GM19397 (cell line): ENCODE measurements around the gene ACAA2.

Experiments used
- ATAC-seq: cut with Tn5 transposase; IDR thresholded peaks from one replicate; pipeline ENCODE4 v1.9.1; 2021; ENCODE audit warnings: mild to moderate bottlenecking, moderate library complexity; ENCODE audit not compliant: unreplicated experiment

The ACAA2 gene

GRCh38 chr18:49768051-49768391 lies 45.3 kb downstream of the ACAA2 start:
- ATAC-seq = no peak

- no peak for ATAC-seq
Observed at GRCh38 chr18:49767111-49768050, 46.0 kb downstream of the ACAA2 start.

- no peak for ATAC-seq
Observed at GRCh38 chr18:49766646-49767045, 46.7 kb downstream of the ACAA2 start.

- ATAC-seq = no peak
Observed at GRCh38 chr18:49764032-49764431, 49.3 kb downstream of the ACAA2 start.

DNA sequence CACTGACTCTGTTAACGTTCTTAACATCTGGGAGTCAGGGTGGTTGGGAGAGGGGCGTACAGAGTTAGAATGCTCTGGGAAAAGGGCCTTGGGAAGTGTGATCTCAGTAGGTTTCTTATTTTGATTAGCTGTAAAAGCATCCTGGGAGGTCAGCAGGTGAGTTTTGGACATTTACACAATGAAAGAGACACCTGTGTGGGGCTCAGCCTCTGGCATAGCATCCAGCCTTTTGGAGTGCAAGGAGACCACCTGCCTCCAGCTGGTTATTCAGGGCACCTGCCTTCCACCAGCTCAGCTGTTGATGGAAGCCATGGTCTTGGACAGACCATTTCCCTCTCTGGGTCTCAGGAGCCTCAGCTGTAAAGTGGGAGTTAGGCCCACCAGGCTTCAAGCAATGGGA lies 49.7 kb downstream of the ACAA2 start:
- ATAC-seq = no peak

DNA sequence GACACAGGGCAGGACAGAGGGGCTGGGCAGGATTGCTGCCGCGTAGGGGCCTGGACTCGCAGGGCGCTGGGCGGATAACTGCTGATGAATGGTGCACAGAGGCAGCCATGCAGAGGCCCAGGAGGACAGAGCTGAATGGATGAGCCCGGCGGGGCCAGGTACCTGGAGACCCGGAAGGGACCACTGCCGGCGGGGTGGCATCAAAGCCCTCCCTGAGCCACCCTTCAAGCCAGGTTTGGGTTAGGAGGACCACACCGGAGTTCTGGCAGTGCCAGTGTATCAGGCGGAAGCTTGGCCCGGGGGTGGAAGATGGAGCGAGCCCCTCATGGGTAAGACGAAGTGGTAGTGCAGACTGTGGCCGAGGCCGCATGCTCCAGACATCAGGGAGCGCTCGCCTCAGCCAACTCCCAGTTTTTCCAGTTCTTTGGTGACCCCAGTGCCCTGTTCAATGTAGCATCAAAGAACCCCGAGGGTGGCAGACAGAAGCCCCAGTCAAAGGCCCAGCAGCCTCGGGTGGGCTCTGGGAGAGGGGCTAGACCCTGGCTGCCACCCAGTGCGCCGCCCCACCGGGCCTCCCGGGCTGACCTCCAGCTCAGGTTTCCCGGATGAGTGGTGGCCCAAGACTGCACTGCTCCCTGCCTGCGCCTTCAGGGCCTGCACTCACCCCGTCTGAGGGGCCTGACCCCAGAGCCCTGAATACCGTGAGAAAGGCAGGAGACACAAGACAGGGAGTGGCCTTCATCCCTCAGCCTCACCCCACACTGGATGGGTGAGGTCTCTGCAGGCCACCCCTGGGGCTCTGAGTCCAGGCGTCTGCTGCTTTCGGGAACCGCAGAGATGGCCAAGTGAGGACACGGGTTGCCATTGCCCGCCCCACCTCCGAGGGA lies 50.9 kb downstream of the ACAA2 start:
- ATAC-seq = no peak

- no peak for ATAC-seq
Observed at GRCh38 chr18:49761771-49762170, 51.6 kb downstream of the ACAA2 start.

GRCh38 chr18:49758263-49758610 lies 55.1 kb downstream of the ACAA2 start:
- ATAC-seq = no peak

DNA sequence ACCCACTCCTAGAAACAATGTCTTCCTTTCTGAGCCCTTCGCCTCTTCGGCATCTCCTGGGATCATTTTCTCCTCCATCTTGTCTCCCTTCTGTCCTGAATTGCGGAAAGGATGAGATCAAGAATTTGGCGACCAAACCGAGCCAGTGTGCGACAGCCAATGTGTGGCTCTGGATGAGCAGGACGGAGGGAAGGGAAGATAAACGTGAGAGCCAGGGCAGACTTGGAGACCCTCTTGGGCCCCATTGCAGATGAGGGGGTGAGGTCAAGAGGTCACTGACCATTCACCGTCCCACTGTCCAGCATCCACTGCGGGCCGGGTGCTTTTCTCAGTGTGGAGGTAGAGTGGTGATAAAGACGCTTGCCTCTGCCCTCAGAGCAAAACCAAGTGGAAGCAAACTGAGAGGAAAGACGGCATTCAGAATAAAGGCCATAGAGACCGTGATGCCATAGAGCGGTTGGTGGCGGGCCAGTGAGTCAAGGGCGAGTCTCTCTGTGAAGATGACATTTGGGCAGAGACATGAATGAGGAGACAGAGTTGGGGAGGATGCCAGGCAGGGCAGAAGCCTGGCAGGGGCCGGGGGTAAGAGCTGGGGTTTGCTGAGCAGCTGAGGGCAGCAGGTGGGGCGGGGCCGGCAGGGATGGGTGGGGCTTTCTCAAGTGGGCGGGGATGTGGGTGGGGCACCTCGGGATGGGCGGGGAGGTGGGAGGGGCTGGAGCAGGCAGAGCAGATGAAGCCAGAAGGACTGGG lies 55.6 kb downstream of the ACAA2 start:
- ATAC-seq = no peak

DNA sequence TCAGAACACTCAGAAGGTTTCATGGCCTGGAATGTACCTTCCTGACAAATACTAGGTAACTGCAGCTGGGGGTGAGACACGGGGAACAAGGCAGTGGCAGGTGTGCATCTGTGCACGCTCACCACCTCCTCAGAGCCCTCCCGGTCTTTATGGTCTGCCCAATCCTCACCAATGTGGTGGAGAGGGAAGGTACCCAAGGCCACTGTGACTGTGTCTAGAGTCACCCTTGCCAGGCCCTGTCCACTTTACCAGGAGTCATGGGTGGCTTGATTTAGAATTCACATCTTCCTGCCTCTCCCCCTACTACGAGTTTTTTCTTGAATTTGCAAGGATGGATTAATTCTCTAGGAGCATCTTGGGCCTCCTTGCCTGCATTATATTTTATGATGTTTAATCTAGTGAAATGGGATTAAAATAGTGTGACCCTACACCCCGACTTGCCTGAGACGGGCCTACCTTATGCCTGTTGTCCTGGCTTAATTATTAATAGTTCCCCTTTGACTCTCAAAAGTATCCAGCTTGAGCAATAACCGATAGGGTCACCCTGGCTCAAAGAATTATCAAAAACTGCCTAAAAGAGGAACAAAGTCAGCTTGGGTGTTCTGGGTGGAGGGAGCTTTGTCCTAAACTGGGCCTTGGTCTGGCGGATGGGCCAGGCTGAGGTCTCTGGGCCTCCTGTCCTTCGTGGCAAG lies 56.5 kb downstream of the ACAA2 start:
- ATAC-seq = no peak

DNA sequence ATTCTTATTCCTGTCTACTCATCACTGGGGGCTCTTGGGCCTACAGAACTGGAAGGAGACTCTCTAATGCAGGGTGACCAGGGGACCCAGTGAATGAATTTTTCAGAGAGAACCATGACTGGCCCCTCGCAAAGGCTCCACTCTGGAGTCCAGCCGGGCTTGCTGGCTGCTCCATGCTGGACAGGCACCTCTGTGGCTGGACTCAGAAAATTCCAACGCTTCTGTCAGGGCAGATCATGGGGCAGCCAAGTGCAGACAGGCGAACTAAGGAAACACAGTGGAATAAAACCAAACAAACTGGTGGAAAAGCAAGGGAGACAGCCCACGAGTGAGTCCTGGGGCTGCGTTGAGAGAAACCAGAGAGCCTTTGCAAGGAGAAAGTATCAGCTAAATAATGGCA lies 57.2 kb downstream of the ACAA2 start:
- ATAC-seq = no peak

DNA sequence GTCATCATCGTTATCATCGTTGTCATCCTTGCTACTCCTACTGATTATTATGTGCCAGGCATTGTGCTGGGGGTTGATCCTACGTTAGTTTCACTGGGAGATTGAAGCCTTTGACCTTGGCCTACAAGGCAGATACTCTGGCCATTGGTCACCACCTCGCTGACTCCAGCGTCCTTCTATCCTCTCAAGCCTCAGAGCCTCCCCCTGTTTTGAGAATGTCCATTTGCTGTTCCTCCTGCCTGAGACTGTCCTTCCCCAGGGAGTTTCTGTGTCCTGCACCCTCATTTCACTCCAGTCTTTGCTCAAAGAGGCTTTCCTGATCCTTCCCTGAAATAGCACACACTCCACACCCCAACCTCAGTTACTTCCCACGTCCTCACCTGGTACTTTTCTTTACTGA lies 57.8 kb downstream of the ACAA2 start:
- no peak for ATAC-seq

DNA sequence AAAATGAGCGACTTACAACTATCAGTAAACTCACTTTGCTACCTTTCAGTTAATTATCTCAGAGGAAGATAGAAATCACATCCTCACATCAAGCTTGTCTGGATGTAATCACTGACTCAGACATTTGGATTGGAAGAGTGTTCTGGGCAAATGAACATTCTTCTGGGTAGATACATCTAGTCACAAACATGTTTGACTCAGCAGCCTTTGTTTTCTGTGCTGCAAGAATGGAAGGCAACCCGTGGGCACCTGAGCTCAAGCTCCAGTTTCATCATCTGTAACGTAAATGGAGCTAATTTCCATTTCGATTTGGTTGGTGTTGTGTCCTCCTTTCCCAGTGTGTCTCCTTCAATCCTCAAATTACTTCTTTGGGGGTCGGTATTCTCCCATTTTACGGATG lies 58.5 kb downstream of the ACAA2 start:
- ATAC-seq = no peak

DNA sequence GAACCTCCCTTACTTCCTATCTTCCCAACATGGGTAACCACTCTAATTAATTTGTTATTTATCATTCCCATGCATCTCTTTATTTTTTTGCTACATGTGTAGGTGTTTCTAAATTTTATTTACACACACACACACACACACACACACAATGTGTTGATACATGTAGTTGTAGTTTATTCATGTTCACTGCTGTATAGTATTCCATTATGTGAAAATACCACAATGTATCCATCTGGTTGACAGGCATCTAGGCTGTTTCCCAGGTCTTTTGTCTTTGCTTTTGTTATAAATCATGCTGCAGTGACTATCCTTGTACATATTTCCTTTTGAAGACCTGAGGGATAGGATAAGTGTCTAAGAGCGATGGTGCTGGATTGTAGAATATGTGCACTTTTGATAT lies 59.7 kb downstream of the ACAA2 start:
- ATAC-seq = no peak

GRCh38 chr18:49752095-49752457 lies 61.3 kb downstream of the ACAA2 start:
- ATAC-seq = no peak

DNA sequence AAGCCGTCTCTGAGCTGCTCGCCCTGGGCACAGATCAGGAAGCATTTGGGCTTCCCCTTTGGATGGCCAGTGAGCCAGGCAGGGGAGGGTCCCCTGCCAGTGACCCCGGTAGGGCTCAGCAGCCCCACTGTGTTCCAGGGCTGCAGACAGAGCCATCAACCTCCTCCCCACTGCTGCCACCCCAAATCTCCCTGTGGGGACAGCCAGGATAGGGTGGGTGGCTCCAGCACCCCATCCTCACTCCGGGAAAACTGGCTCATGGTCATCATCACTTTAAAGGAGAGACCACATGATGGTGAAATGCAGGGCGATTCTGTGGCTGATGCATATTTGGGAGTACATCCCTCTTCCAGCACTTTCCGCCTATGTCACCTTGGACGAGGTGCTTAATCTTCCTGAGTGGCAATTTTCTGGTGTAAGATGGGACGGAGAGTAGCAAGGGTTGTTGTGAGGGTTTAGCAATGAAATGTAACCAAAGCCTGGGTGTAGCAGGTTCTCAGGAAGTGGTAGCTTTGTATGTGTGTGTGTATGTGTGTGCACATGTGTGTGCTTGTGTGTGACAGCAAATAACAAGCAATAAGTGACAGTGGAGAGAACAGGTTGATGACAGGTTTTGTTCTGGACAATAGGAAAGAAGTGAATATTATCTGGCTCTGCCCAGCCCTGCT lies 61.8 kb downstream of the ACAA2 start:
- ATAC-seq = no peak

GRCh38 chr18:49749563-49749962 lies 63.8 kb downstream of the ACAA2 start:
- no peak for ATAC-seq

DNA sequence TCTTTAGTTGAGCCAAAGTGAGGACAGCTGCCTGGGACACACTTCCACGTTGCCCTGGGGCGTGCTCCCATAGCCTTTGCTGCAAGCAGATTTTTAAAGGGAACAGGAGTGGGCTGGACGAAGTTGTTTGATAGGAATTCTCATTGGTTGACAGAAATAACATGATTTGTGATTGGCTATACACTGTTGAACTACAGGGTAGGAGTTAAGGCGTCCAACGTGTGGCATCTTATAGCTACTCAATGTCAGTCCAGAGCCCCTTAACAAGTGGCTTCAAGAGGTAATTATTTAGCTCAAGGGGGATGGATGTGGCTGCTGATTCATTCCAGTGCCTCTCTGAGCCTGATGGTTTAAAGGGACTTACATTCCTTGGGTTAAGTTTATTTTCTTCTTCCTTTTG lies 65.5 kb downstream of the ACAA2 start:
- ATAC-seq = no peak

GRCh38 chr18:49745045-49746014 lies 68.0 kb downstream of the ACAA2 start:
- no peak for ATAC-seq
